AG09319 (cell line): ENCODE data around the gene USP47.
A peak's percentile ranks its signal among the peaks of the same experiment; 100 is the strongest.

Source experiments
- DNase-seq: peaks from one replicate; pipeline ENCODE4 v3.0.0-alpha.2; 2010; ENCODE audit warnings: low read depth; ENCODE audit errors: extremely low read depth
- CTCF ChIP-seq: IDR thresholded peaks from 2 replicates; pipeline ENCODE4 v1.5.1; 2011; ENCODE audit warnings: low read depth, mild to moderate bottlenecking, inconsistent platforms, low read length, moderate library complexity

The USP47 gene

GRCh38 chr11:11981364-11981763, 139.6 kb downstream of the USP47 start:
- TF ChIP-seq CTCF, result no peak
- no peak for DNase-seq

GRCh38 chr11:11981840-11982239, 140.1 kb downstream of the USP47 start:
- TF ChIP-seq CTCF, result no peak
- DNase-seq, result no peak

GRCh38 chr11:11982461-11982860, 140.7 kb downstream of the USP47 start:
- no peak for TF ChIP-seq CTCF
- no peak for DNase-seq

GRCh38 chr11:11982975-11983374, 141.2 kb downstream of the USP47 start:
- no peak for TF ChIP-seq CTCF
- peak; percentile 32 for DNase-seq

- TF ChIP-seq CTCF, result no peak
- no peak for DNase-seq
Observed at GRCh38 chr11:11983427-11983826, 141.7 kb downstream of the USP47 start.

- no peak for TF ChIP-seq CTCF
- DNase-seq, result no peak
Observed at GRCh38 chr11:11984563-11984962, 142.8 kb downstream of the USP47 start.

GRCh38 chr11:11985016-11985715, 143.4 kb downstream of the USP47 start:
- TF ChIP-seq CTCF, result no peak
- no peak for DNase-seq
